Breast epithelium (tissue), 3 donors: ENCODE results near the gene DNAJB7.

ENCODE experiments used
- CTCF ChIP-seq, 3 donors: fragments of 450-650 bp; IDR thresholded peaks; one replicate each; pipeline ENCODE4 v1.5.1; 2016 to 2017; ENCODE audit warnings: antibody characterized with exemption in 3 of 3, mild to moderate bottlenecking in 3 of 3, moderate library complexity in 3 of 3
- POLR2A ChIP-seq: fragments of 450-650 bp; IDR thresholded peaks from one replicate; pipeline ENCODE4 v1.6.1; 2016; ENCODE audit warnings: antibody characterized with exemption, mild to moderate bottlenecking, moderate library complexity
- POLR2AphosphoS5 ChIP-seq, 3 donors: sonication (generic); formaldehyde crosslinking; IDR thresholded peaks; one replicate each; pipeline ENCODE4 v1.6.1; 2017; ENCODE audit warnings: antibody characterized with exemption in 3 of 3

DNA sequence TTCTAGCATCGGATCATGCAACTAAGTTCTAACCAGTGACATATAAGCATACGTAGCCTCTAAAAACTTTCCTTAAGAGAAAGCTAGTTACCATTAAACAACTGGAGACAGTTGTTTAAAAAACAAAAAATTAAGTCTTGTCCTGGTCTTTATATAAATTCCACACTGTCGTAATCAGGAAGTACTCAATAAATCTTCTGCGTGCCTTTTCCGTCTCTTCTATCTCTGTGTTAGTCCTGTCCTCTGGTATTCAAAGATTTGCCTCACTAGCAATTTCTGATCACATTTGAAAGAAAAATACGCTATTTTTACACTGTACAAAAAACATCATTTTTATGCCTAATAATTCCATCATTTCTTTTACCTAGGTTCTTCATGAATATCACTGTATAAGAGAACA lies 32.8 kb downstream of the DNAJB7 start:
- TF ChIP-seq CTCF (IDR thresholded peaks at IDR 0.05) (no peak), POLR2AphosphoS5 (IDR thresholded peaks at IDR 0.05) (no peak), POLR2A (no peak)
